OCI-LY1 (cell line): ENCODE results near the gene FOXA1.

Experiments used
- CTCF ChIP-seq: fragments of 200-600 bp; sonication (generic), shearing (Covaris generic); IDR thresholded peaks from 2 replicates; pipeline ENCODE4 v1.5.1; 2017; ENCODE audit warnings: mild to moderate bottlenecking, antibody characterized with exemption, low read length, moderate library complexity, mixed read lengths
- EZH2 ChIP-seq: fragments of 200-600 bp; sonication (generic), shearing (Covaris generic); IDR thresholded peaks from 2 replicates; pipeline ENCODE4 v1.8.0; 2017; ENCODE audit warnings: borderline replicate concordance, mixed run types, mild to moderate bottlenecking, antibody characterized with exemption, low read length, moderate library complexity, mixed read lengths

GRCh38 chr14:37586797-37587130 lies 8.3 kb downstream of the FOXA1 start:
- TF ChIP-seq CTCF = no peak
- TF ChIP-seq EZH2 = no peak
